Right lobe of liver (tissue), 6 donors: ENCODE measurements around the gene MAP3K20. TPM values are rescaled to one million over a fixed set of nuclear protein-coding genes. Genes with fewer than 3 reads are reported as not detected.

ENCODE experiments used
- ATAC-seq, 4 donors: fragments of 200-7000 bp; cut with Tn5 transposase; one replicate each; pipeline ENCODE4 v1.9.1; 2020; ENCODE audit warnings: mild to moderate bottlenecking in 4 of 4, moderate library complexity in 4 of 4
- DNase-seq, 3 donors: peaks; one replicate each; pipeline ENCODE4 v3.0.0-alpha.2; 2020
- H3K27ac ChIP-seq, 3 donors: fragments of 200-600 bp; one replicate each; pipeline ENCODE4 v1.8.0; 2022
- H3K27me3 ChIP-seq, 2 donors: fragments of 200-600 bp; one replicate each; pipeline ENCODE4 v1.8.0; 2022
- H3K36me3 ChIP-seq, 4 donors: fragments of 200-600 bp; sonication (generic) in 1 of 4; one replicate each; pipeline versions ENCODE4 v1.5.1 to v1.8.0; 2017 to 2022; ENCODE audit warnings: control low read depth in 1 of 4
- H3K4me1 ChIP-seq, 4 donors: fragments of 200-600 bp; sonication (generic) in 1 of 4; one replicate each; pipeline versions ENCODE4 v1.5.1 to v1.8.0; 2017 to 2022; ENCODE audit warnings: control low read depth in 1 of 4
- H3K4me3 ChIP-seq, 3 donors: fragments of 200-600 bp; one replicate each; pipeline ENCODE4 v1.8.0; 2022
- H3K9me3 ChIP-seq, 4 donors: fragments of 200-600 bp; sonication (generic) in 1 of 4; one replicate each; pipeline versions ENCODE4 v1.5.1 to v1.8.0; 2017 to 2022; ENCODE audit warnings: control low read depth in 1 of 4
- CTCF ChIP-seq, 4 donors: fragments of 200-600 bp in 3 of 4; fragments of 450-650 bp in 1 of 4; IDR thresholded peaks; one replicate each; pipeline versions ENCODE4 v1.5.1 to v1.8.0; 2016 to 2022; ENCODE audit warnings: antibody characterized with exemption in 4 of 4, mild to moderate bottlenecking in 2 of 4
- POLR2A ChIP-seq: fragments of 450-650 bp; IDR thresholded peaks from one replicate; pipeline ENCODE4 v1.6.1; 2017; ENCODE audit warnings: antibody characterized with exemption, mild to moderate bottlenecking
- WGBS: methylation state at CpG from one replicate; pipeline ENCODE4 v1.1.6; 2018; ENCODE audit warnings: low coverage, low lambda C conversion rate; ENCODE audit not compliant: insufficient coverage; ENCODE audit errors: missing lambda C conversion rate; 5-methylcytosine and 5-hydroxymethylcytosine counted together
- intact Hi-C, 2 donors: fragments of 100-400 bp; cut with DNase I; formaldehyde crosslinking; loops; one replicate each; pipeline versions ENCODE4 v1.11.2 to v1.14.1; 2022
- total RNA-seq, 6 experiments: library from RNA; depleted of rRNA in 2 of 6; stranded (reverse); fragments of >200 nt in 2 of 6; fragmentation: NEBNext Ultra II Directional in 3 of 6; extraction: Animal tissue kit (Norgen Biotek cat#: 25700) in 3 of 6; gene quantifications; one replicate each; pipeline versions ENCODE4 v1.1.0 to v1.2.4, GENCODE V29; 2016 to 2023
- donor health status: DM: no; HTN: yes; CAD: no.
- donor health status: DM: no; HTN: no; CAD: no.
- donor health status: DM: no; HTN: no; CAD: no.
- donor health status: DM: no; HTN: yes; CAD: no.
- donor health status: DM: no; HTN: yes; CAD: no.

The MAP3K20 gene
- total RNA-seq, 6 experiments from 2014 or later = 16.0 to 36.8 (median 22.0) TPM

- intact Hi-C loops = no loop called here
- WGBS = 100% methylated on average over 2 of the region's 2 CpGs
These were observed 172.7 kb downstream of the MAP3K20 start for GRCh38 chr2:173248381-173248780.

GRCh38 chr2:173249661-173250641, 174.3 kb downstream of the MAP3K20 start:
- intact Hi-C loops = no loop called here
- ATAC-seq = no peak
- Histone ChIP-seq H3K27me3 (no peaks in the 10 kb centered on the region), H3K27ac (no peak overlapping the region), H3K4me3 (no peak overlapping the region), H3K36me3 (no peaks in the 10 kb centered on the region), H3K9me3 (no peaks in the 10 kb centered on the region), H3K4me1 (no peaks in the 10 kb centered on the region)
- 91% methylated on average over 8 of the region's 8 CpGs for WGBS
- no peak for TF ChIP-seq POLR2A
- TF ChIP-seq CTCF (IDR thresholded peaks at IDR 0.05) = no peak
- no peak for DNase-seq

More at GRCh38 chr2:173248381-173248780, 172.7 kb downstream of the MAP3K20 start:
- Histone ChIP-seq H3K36me3 (no peaks in the 10 kb centered on the region), H3K4me1 (no peaks in the 10 kb centered on the region), H3K4me3 (no peak overlapping the region), H3K27me3 (no peaks in the 10 kb centered on the region), H3K27ac (no peak overlapping the region), H3K9me3 (no peaks in the 10 kb centered on the region)
- DNase-seq (no peak), ATAC-seq (no peak)
- no peak for TF ChIP-seq CTCF (IDR thresholded peaks at IDR 0.05)
- no peak for TF ChIP-seq POLR2A

GRCh38 chr2:173251225-173251624, 175.6 kb downstream of the MAP3K20 start:
- Histone ChIP-seq H3K9me3 (no peaks in the 10 kb centered on the region), H3K36me3 (no peaks in the 10 kb centered on the region), H3K27ac (no peak overlapping the region), H3K27me3 (no peaks in the 10 kb centered on the region), H3K4me1 (no peaks in the 10 kb centered on the region), H3K4me3 (no peak overlapping the region)
- WGBS = 90% methylated on average over 2 of the region's 2 CpGs
- no peak for DNase-seq
- TF ChIP-seq CTCF (IDR thresholded peaks at IDR 0.05) (no peak), POLR2A (no peak)
- intact Hi-C loops = no loop called here
- ATAC-seq = no peak

GRCh38 chr2:173252581-173252980, 176.9 kb downstream of the MAP3K20 start:
- no peaks in the 10 kb centered on the region for H3K36me3 ChIP-seq
- no peaks in the 10 kb centered on the region for H3K4me1 ChIP-seq
- intact Hi-C loops = no loop called here
- 100% methylated on average over 5 of the region's 5 CpGs for WGBS
- H3K4me3 ChIP-seq = no peak overlapping the region
- no peak for TF ChIP-seq CTCF (IDR thresholded peaks at IDR 0.05)
- TF ChIP-seq POLR2A = no peak
- H3K9me3 ChIP-seq = no peaks in the 10 kb centered on the region
- no peak for ATAC-seq
- DNase-seq = no peak
- no peaks in the 10 kb centered on the region for H3K27me3 ChIP-seq
- H3K27ac ChIP-seq = no peak overlapping the region
